Amniotic epithelial cell (primary cell): ENCODE data around the gene STX16.

Source experiments
- DNase-seq: peaks from one replicate; pipeline ENCODE4 v3.0.0-alpha.2; 2010; ENCODE audit warnings: low read depth

STX16 gene

DNA sequence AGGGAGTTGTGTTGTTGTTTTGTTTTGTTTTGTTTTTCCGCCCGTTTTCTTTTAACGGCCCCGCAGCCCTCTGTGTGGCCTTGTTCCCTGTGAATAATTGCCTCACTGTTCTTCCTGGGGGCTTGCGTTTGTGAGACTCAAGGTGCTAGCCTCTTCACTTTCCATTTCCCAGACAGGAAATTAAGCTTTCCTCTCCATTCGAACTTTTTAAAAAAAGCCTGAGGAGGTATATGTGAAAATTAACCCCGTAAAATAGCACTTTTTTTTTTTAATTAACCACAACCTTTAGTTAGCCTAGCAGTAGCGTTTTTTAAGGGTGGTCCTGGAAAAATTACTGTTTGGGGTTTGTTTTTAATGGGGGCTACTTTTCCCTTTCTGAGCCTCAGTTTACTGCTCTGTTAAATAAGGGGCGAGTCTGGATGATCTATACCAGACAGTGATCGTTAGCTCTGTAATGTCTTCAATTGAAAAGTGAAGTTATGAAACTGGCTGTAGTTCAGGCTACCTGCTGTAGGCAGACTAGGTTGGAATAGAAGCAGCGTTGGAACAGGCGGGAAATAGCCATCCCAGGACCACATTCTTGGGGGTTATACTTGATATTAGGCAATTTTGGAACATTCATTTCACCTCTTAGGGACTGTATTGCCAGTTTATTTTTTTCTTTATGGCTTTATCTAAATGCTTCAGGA lies 1.7 kb downstream of the STX16 start:
- DNase-seq: peak; percentile 25

DNA sequence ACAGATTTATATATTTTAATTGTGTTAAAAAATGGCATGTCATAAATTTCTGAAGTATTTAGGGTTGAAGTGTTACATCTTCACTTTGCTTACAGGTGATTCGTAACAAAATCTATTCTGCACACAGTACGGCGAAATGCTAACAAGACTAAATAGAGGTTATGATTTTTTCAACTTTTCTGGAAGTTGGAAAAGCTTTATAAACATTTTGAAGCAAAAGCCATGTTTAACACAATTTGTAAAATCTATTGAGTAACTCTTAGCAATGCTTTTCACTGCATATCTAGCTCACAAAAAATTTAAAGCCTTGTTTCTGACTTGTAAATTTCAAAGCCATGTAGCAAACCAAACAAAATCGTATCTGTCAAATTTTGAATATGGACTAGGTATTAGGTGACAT lies 3.3 kb downstream of the STX16 start:
- no peak for DNase-seq

DNA sequence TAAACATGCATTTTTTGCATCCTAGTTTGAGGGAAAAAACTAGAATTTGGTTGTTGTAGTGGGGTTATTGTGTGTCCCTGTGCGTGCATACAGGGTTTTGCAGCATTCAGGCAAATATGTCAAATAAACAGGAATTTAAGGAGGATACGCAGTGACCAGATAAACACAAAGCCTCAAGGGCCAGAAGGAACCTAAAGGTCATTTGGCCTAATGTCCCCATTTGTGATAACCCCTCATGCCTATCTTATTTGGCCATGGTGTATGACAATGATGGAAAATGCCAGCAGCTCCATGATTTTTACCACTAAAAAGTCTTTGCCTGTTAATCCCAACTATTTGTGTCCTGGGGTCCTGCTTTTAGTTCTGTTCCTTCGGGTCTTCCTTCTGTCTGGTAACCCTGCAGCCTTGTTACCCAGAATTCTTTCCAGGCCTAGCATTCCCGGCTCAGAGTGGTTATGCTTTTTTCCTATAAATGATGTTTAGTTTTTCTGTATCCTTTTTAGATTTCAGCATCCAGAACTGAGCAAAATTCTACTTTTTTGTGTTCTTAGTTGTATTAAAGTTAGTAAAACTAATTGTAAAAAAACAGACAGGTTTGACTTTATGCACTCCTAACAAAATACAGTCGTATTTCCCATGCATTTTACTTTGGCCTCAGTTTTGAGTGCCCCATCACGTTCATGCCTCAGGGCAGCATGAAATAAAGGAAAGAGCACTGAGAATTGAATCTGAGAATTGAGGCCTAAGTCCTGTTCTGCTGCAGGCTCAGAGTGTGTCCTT lies 4.4 kb downstream of the STX16 start:
- no peak for DNase-seq

DNA sequence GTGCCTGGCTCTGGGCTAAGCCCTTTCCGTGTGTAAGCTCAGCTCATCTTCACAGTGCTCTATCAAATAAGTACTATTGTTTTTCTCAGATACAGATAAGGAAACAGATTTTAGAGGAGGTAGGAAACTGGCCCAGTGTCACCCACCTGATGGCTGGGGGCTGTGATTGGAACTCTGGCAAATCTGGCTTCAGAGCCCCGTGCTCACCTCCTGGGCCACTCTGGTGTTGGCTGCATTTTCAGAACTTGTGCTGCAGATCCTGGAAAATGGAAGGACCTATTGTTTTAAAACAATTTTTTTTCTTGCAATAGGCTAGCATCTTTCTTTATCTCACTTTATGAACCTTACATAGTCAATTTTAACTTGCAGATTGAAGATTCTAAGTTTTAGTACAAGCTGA lies 5.7 kb downstream of the STX16 start:
- no peak for DNase-seq

DNA sequence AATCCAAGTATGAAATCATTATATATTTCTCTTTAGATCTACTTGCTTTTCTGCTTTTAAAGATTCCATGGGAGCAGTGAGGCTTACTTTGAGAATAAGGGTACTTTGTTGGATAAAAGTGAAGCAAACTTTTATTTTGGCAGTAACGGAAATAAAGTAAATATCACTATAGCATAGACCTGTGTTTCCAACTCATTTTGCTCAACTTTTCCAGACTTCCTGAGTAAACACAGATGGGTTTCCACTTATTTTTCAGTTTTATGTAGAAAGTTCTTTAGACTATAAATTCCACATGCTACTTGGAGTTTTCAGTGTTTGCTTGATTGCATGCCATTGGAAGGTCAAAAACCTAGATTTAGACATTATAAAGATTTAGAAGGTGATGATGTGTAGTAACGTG lies 6.2 kb downstream of the STX16 start:
- no peak for DNase-seq

DNA sequence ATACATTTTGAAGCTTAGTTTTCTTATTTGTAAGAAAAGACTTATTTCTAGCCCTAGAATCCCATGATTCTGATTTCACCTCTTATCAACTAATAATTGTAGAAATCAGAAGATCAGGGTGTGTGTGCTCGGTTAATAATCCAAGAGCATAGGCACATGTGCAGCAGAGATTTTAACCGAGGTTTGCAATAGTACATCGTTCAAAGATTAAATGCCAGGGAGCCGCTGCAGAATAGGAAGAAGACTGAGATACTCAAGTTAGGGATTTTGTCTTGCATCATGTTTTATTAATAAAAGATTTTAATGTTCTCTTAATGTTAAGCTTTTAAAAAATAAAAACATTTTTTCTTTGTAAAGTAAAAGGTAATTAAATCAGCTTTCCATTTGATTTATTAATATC lies 6.9 kb downstream of the STX16 start:
- DNase-seq: no peak

DNA sequence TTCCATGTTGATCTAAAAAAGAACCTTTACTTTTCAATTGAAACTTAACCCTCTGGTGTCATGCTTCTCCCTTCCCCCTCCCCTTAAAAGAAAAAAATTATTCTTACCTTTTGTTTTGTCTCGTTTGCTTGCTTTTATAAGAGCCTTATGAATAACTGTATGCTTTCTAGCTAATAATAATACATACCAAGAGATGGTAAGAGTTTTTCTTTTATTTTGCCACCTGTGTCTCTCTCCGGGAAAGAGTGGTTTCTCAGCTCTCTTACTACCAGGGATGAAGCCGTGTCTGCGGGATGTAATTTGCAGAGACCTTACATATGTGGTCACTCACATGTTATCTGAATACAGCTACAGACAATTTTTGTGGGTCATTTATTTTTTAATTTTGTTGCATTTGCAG lies 7.7 kb downstream of the STX16 start:
- DNase-seq: no peak

DNA sequence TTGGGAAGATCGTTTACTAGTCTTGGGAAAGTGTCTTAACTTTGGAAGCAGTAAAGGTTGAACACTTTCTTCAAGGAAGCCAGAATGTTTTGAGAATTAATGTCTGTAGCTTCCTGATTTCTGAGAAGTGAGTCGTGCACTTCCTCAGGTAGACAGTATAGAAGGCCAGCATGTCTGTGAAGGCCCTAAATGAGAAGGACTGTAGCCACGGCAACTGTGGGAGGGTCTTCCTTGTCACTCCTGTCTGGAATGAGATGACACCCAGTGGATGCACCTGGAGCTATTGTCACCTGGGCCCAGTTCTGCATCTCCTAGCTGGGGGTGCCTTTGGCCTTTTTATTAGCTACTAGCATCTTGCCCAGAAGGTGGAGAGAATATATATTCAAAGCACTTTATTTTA lies 8.8 kb downstream of the STX16 start:
- no peak for DNase-seq

DNA sequence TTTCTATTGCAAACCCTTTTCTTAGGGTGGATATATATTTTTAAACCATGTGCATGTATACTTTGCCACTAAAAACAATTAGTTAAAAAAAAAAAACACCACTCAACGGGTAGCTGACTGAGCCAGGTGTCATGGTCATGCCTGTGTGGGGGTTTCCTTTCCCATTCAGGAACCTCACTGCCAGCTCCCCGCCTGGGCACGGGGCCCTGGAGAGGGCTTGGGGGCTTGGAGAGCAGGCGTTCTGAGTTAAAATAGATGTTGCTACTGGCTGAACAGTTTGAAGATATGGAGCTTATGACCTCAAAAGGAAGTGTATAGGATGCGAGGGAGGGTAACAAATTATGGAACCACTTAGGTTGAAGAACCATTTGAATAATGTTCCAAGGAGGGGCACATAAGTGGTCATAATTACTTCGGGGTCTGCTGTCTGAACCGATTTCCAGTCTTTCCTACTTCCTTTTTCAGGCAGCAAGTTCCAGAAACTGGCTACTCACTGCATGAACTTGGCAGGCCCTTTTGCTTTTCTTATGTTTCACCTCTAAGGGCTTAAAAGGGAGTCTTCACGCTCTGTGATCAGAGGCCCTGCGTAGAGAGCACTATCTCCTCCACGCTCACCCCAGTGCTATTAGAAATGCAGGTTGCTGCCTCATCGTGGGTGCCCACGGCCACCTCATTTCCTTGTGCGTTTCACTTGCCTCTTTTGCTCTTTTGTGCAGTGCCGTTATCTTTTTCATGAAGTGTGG lies 9.9 kb downstream of the STX16 start:
- no peak for DNase-seq

DNA sequence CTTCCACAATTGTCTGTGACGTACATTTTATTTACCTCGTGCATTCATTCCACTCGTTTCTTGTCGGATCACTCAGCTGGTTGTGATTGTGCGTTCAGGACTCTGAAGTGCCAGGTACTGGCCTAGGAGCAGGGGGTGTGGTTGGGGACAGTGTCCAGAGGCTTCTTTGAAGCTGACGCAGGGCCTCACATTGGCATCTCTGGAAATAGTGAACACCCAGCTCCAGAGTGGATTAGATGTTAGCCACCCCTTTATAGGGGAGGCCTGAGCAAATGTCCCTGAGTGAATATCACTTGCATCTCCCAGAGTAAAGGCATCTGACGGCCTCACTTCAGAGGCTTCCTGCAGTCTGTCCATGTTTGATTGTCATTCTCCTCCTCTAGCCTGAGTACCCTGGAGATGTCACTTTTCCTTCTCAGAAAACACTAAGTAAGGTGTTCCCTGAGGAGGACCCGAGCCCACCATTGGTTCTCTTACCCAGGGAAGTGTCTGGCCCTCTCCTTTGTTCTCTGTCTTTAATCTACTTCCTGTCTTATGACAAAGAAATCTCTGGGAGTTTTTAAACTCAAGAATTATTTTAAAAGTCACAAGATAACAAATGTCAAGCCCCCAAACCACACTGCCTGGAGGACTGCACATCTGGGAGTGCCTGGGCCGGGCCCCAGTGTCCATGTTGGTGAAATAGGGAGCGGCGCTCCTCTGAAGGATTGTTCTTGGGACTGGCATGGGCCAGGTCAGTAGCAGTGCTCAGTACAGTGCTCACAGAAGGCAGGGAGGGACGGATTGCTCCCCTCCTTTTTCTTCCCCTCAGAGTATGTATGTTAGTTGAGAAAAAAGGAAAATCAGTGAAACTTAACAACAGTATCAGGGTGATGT lies 10.8 kb downstream of the STX16 start:
- DNase-seq: no peak

DNA sequence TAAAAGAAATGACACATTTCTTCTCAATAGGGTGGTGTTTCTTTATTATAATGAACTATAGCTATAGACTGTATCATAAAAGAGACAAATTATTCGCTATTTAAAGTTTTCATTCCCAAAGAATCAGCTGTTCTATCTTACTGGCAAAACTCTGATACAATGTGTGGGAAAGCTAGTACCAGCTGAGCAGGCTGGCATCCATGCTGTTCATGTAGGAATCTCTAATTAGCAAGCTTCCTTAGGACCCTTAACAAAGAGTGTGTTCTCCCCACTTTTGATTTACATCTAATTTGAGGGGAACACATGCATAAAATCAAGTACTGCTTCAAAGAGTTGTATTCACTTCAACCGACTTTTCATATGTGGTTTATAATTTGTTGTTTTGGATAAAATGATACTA lies 13.2 kb downstream of the STX16 start:
- no peak for DNase-seq

DNA sequence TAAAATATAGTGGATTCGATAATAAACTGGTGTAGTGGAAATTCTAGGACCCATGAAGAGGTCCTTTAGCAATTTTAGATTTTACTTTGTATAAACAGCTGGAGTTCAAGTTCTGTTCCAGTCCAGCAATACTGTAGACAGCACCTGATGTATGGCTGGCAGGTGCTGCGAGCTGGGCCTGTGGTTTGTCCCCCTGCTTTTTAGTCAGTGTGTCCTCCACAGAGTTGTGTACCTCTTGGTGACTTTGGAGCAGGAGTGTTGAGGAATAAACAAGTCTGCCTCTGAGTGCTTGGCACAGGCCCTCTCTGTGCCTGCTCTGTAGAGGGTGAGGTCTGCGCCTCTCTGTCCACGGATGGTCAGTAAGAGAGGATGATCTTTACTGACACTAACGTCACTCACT lies 13.8 kb downstream of the STX16 start:
- no peak for DNase-seq

DNA sequence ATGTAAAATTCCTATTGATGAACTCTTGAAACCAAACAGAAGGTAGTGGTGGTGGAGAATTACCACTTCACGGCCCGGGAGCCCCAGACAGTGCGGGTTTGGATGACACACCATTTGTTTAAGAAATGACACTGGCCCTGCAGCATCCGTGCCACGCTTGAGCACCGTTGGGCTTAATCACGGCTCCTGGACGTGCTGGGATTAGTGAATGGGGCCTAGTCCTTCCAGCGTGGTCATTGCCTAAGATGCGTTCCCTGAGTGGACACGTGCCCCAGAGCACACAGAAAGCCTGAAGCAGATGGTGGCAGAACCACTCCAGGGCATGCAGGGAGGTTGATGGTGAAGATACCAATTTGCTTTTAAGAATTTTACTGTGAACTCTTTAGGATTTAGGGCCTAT lies 14.5 kb downstream of the STX16 start:
- peak; percentile 79 for DNase-seq

DNA sequence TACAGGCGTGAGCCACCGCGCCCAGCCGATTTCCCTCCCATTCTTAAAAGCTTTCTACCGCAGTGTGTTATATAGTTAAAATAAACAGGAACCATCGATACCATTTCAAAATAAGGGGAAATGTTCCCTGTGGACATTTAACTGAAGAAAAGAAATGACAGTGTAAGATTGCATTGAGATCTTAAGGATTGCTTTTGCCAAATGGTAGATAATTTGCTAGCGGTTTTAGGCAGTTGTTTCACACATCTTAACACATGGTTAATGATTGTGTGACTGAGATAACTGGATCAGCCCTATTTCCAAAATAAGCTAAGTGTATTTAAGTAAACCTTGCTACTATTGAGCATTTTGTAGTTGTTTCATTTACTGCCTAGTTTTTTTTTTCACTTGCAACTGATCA lies 15.6 kb downstream of the STX16 start:
- DNase-seq: no peak

DNA sequence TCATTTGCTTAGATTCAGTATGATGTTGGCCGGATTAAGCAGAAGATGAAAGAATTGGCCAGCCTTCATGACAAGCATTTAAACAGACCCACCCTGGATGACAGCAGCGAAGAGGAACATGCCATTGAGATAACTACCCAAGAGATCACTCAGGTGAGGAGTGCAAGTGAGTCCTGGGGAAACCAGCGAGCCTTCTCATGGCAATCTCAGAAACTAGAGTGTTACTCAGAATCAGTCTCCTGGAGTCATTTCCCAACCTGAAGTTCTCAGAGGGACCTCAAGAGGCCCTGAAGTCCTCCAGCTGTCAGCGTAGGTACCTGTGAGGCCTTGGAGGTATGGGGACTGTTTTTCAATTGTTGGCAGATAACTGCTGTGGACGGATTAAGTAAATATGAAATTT lies 16.9 kb downstream of the STX16 start:
- no peak for DNase-seq

DNA sequence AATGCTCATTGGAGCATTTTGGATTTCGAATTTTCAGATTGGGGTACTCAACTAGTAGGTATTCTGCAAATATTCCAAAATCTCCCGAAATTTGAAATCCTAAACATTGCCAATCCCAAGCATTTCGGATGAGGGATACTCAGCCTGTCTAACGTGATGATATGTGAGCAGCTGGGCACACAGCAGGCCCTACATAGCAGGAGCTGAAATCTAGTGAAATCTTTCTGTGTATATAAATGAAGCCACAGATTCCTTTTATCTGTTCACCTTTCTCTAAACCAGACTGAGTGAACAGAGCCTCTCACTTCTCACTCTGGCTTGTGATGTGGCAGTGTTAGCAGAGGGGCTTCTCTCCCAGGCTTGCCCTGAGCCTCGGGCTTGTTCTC lies 17.8 kb downstream of the STX16 start:
- no peak for DNase-seq

DNA sequence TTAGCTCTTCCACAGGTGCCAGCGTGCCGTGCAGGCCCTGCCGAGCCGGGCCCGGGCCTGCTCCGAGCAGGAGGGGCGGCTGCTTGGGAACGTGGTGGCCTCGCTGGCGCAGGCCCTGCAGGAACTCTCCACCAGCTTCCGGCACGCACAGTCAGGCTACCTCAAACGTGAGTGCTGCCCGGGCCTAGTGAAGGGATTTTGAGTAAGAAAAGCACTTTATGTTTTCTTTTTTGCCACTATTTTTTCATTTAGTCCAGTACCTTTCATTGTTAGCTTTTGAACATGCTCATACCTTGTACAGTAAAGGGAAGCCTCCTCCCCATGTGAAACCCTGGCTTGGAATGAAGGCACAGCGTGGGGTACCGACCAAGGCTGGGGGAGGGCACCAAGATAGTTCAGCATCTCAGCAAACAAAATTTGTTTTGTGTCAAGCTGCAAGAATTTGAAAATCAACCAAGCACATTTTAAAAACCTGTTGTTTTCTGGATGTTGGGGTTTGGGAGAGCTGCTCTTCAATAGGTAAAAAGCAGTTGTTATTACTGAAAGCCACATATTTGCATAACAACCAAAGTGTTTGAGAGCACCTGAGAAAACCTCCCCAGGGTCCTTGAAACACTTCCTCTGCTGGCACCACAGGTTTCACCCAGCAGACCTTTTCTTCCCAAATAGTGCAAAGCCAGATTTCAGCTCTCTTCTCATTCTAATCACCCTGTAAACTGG lies 18.4 kb downstream of the STX16 start:
- no peak for DNase-seq

DNA sequence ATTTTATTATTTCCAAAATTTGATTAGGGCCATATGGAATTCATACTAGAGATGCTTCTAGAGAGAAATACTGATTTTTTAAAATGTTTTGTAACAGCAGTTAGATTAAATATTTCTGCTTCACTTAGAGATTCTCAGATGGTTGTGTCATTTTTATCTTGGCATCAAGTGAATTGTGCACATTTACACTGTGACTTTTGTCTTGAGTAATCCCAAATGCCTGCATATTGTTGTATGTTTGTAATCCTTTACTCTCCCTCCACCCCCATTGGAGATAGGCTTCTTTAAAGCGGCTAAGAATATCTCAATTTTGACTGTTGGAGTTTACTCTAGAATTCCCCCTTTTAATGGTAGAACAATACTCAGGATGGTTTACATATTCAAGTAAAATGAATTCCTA lies 19.0 kb downstream of the STX16 start:
- peak; percentile 63 for DNase-seq

DNA sequence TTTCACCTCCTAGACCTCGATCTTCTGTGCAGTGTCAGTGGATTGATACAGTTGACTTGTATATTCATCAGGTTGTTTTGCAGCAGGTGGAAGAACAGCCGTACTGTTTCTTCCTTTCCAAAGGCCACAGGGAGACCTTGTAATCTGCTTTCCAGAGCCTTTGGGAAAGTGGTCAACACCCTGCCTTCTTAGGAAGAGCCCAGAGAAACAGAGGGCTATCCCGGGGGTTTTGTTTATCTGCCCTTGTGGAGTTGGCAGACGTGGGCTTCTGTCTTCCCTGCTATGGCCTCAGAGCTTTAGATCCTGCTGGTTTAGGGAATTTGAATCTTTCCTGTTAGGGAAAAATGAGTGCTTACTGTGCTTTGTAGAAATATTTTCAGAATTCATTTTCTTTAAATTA lies 19.6 kb downstream of the STX16 start:
- DNase-seq: no peak

DNA sequence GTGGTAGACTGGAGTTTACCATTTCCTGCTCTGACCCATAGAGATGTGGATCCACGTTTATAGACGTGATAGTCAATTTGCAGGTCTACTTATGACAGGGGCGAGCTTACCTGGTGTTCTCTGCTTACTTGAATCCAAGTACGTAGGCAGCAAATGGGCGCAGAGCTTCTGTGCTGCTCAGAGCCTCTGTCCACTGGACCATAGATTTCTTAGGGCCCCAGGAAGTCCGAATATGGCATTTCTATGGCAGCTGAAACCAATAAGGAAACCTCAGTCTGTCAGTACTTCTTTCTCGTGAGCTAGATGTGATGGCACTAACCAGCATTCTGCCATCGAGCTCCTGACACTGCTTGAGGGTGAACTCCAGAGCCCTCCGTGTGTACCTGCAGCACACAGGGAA lies 22.0 kb downstream of the STX16 start:
- no peak for DNase-seq

DNA sequence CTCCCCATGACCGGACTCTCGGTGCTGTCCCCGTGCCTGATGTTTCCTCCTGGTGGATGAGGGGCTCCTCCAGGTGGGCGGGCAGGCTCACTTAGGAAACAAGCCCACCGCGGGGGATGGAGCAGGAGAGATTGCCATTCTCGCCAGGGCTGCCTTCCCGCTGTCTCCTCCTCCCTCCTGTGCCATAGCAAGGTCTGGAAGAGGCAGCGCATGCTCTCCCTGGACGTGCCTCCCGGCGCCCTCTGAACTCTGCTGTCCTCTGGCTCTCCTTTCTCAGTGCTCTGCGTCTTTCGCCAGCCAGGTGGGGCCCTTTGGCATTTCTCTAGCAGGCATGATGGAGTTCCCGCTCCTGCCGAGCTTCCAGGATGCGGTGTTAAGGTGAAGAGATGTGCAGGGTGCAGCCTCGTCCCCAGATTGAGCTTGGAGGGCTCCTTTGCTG lies 24.1 kb downstream of the STX16 start:
- DNase-seq: no peak

DNA sequence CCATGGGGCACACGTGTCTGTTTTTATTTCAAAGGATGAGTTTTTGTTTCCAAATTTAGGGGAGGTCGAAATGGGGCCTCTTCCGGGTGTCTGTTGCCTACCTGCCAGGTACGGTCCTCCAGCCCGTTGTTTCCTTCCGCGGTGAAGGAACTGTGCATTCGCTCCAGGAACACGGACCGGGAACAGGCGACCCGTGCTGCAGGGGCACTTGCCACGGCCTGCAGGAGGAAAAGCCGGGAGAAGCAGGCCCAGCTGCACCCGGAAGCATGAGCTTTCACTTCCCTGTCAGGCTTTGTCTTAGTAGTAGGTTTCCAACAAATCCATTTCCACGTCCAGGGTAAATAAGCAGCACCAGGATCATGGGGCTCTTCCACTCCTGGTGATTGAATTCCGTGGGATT lies 24.6 kb downstream of the STX16 start:
- DNase-seq: no peak
